ENCODE measurements around the gene TRIO.
"Not testable (repeated sequence)": the region's sequence is repeated elsewhere in the genome, so short reads cannot be mapped to it uniquely, and the experiment has no call there.

Gene TRIO

GRCh38 chr5:14421851-14422250 is 278.7 kb downstream of the TRIO start:
- no peak for DNase-seq

GRCh38 chr5:14424011-14424685 is 281.0 kb downstream of the TRIO start:
- DNase-seq, result no peak

DNA sequence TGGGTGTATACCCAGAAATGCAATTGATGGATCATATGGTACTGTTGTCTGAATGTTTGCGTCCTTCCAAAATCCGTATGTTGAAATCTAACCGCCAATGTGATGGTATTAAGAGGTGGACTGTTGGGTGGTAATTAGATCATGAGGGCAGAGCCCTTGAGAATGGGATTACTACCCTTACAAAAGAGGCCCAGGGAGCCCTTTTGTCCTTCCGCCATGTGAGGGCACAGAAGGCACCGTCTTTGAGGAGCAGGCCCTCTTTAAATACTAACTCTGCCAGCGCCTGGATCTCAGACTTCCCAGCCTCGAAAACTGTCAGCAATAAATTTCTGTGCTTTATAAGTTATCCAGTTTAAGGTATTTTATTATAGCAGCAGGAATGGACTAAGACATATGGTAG is 282.4 kb downstream of the TRIO start:
- DNase-seq, result no peak

- DNase-seq, result no peak
Observed at GRCh38 chr5:14426521-14426920, 283.4 kb downstream of the TRIO start.

DNA sequence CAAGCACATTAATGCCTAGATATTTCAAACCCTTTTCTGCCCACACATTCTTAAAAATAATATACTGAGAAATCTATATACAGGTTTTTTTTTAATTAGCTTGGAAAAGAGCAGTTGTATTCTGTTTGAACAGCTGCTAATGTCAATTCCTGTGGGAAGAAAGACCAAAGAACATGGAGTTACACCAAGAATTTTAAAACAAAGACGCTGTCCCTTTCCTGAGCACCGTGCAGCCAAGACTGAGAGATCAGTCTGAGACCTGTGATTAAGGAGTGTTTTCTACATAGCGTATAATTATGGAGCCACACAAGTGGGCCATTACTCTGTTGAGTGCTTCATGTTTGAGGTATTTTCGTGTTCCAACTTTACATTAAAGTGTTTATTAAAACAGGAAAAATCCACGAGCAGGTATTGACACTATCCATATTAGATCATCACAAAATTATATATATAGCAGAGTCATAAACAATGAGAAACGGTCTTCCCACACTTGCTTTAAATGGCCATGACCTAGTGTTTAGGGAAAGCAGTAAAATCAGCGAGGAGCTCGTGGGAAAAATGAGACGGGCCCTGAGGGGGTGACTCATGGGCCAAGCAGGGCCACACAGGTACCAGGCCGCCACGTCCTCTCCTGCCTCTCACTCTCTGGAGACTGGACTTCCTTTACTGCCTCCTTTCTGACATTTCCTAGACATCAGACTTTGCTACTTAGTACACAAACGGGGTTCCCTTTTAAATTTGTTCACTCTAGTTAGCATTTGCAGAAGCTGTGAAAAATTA is 285.4 kb downstream of the TRIO start:
- no peak for DNase-seq

DNA sequence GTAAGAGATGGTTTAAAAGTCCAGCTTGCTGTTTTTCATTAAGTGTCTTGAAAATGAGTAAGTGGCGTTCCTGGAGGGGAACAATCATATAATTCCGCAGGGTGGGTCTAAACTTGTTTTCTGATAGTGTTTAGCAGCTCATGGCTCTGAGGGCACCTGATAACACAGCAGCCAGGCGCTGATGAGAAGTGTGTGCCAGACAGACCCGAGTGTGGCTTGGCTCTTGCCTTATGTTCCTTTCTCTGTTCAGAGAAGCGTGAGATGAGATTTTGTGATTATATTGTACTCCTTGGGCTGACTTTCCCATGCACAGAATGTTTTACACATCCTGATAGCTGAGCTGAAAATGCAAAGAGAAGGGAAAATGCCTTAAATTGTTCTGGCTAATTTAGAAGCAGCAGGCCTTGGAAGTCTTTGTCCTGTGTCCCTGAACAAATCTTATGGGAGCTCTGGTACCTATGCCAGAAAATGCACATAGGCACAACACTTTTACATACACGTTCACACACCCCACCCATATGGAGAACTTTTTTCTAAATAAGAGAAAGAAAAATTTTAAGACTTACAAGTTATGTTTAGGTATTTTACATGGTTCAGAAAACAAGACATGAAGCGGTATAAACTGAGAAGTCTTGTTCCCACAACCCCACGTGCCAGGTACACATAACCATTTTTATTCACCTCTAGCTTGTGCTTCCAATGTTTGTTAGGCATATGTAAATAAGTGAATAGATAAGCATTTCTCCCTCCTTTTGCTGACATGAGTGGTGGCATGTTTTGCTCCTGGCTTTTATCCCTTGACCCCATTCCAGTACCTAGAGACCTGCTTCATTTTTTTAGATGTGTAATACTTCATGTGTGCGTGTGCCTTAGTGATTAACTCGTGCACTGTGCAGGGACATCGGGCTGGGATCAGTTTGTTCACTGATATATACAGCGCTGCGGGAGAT is 286.2 kb downstream of the TRIO start:
- no peak for DNase-seq

DNA sequence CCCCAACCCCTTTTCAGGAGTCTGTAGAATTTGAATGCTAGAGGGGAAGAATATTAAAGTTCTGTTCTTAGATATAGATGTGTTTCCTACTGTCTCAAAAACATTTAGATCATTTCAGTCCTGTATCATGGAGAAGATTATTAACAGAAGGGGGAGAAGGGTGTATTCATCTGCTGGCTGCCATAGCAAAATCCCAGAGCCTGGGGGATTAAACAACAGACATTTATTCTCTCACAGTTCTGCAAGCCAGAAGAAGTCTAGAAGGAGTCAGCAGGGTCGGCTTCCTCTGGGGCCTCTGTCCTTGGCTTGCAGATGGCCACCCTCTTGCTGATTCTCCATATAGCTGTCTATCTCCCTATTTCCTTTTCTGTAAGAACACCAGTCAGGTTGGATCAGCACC is 288.4 kb downstream of the TRIO start:
- no peak for DNase-seq

DNA sequence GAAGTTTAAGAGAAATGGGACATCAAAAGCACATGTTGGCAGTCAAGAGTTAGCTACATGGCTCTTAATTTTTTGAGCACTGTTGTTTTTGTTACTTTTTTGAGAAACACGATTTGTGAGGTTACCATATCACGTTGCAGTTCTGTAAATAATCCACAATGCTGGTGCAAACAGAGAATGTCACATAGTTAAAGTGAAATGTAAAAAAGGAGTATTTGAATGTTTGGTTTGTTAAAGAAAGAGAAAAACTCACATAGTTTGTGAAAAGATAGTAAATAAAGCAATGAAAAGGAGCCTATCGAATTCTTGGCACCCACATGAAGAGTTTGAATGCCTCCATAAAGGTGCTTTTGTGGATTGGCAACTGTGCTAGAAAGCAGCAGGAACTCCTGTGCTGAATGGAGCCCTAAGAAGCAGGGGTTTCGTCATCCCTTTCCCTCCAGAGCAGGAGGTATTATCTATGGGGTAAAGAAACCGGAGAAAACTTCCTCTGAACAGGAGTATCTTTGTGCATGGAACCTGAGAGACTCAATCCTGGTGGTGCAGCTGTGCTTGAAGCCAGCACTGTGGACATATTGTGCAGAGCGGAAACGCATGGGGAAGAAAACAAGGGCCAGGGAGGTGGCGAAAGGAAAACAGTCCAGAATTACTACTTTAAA is 289.9 kb downstream of the TRIO start:
- no peak for DNase-seq

- DNase-seq, result no peak
Observed at GRCh38 chr5:14435481-14435880, 292.3 kb downstream of the TRIO start.

- not testable (repeated sequence) for DNase-seq
Observed at GRCh38 chr5:14436122-14436521, 293.0 kb downstream of the TRIO start.

DNA sequence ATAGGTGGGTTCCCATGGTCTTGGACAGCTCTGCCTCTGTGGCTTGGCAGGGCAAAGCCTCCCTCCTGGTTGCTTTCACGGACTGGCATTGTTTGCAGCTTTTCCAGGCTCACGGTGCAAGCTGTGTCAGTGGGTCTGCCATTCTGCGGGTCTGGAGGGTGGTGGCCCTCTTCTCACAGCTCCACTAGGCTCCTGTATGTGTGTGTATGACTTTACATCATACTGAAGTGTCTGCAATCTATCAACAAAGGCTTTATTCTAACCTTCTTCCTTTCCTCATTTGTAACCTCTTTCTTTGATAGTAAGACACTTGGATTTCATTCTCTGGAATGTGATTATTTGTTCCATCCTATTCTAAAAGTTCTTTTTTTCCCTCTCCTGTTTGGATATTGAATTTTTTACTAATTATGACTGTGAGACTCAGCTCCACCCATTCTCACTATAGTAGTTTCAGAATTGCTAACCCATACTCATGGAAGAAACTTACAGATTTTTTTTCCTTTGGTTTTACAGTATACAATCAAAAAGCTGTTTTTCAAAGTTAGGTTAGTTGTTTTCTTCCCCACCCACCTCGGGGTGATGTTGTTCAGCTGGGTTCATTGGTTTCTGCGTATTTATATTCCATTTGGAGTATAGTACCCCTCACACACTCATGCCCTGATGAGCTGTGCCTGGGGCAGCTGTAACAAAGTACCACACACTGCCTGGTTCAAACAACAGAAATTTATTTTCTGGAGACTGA is 293.8 kb downstream of the TRIO start:
- DNase-seq, result no peak

DNA sequence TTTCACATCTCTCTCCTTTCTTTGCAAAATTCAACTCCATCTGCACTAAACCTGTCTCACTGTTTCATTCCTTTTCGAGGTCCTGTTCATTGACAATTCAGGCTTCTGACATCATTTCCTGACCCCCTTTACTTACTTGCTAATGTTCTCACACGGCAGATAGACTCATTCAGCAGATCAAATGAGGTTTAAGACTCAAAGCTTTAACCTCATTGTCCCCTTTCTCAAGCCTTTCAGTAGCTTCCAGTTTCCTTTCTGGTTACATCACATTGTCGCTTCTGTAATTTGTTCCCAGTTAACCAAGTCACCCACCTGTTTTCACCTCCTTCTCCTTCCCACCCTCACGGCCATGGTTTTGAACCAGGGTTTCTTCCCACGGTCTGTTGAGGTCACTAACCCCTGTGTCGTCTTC is 295.1 kb downstream of the TRIO start:
- DNase-seq, result no peak

DNA sequence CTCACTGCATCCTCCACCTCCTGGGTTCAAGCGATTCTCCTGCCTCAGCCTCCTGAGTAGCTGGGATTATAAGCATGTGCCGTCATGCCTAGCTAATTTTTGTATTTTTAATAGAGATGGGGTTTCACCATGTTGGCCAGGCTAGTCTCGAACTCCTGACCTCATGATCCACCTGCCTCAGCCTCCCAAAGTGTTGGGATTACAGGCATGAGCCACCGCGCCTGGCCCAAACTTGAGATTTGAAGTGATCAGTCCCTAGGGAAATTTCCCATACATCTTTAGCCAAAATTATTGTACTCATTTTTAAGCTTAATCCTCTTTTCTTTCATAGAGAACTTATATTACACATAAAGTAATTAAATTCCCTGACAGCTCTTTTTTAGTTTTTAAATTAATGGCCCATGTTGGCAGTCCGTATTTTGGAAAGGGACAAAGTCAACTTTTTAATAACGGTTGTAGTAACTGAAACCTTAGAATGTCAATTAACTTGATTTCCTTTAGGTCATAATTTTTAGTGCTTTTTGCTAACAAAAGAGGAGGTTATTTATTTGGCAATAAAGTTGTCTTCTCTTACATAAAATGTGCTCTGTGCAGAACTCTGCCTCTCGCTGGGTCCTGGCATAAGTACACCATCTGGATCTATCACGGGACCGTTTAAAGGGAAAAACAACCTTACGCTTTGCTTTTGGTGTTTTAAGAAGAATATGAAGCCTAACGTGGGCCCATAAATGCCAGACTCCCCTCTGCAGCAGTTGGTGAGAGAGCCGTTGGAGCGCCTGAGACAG is 296.1 kb downstream of the TRIO start:
- no peak for DNase-seq

- DNase-seq, result no peak
Observed at GRCh38 chr5:14440223-14440581, 297.1 kb downstream of the TRIO start.

GRCh38 chr5:14440582-14441431 is 297.7 kb downstream of the TRIO start:
- DNase-seq, result peak; percentile 48

GRCh38 chr5:14441641-14442040 is 298.5 kb downstream of the TRIO start:
- DNase-seq, result no peak

DNA sequence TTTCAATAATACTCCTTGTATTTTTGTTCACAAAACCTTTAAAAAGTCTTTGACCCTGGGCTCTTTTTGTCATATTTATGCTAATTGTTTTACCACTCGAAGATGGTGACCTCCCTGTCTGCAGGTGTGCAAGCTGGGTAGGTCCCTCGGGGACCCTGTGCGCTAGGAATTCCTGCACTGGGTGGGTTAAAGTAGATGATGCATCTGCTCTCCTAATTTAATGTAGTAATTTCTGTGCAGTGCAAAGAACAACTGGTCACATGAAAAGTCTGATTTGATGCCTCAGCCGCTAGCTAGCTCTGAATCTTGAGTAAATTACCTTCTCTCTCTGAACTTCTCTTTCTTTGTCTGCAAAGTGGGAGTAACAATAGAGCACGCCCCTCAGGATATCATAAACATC is 299.4 kb downstream of the TRIO start:
- no peak for DNase-seq

DNA sequence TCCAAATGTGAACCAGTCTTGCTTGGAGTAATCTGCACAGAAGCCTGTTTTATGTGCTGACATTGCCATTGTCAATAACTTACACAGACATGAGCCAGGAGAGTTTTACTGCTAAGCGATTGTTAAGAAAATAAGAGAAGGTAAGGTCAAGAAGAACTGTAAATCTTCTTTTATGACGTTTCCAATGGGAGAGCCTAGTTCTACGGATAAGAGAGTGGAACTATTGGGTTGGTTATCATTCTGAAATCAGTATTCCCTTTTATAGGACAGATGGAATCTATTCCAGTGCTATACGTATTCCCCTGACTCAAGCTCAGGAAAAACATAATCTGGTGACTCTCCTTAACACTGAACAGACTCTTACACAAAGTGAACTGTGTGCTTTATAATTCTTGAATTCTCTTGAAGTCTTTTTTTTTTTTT is 300.5 kb downstream of the TRIO start:
- DNase-seq, result no peak

DNA sequence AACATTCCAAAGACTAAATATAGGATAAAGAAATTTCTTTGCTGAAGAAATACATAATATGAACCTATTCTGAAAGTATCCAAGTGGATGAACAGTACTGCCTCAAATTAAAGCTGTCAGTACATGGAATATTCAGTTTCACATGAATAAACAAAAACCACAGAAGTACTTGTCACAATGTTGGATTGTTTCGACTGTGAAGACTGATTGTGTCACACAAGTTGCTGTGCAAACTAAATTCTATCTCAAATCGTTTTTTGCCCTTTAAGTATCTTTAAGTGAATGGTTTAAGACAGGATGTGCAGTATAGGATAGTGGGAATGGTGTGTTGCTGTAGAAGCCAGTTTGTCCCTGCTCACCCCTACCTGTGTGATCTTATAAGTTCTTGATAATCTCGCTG is 301.0 kb downstream of the TRIO start:
- no peak for DNase-seq

- DNase-seq, result no peak
Observed at GRCh38 chr5:14445013-14445412, 301.9 kb downstream of the TRIO start.
